Activated T-helper 17 cell treated with anti-CD3 and anti-CD28 coated beads, Interleukin-2, amount 50 U/mL, for 72 hours (primary cell): ENCODE data around the gene ADAMTS14. TPM values are rescaled to one million over a fixed set of nuclear protein-coding genes. Genes with fewer than 3 reads are reported as not detected.

Experiments
- ATAC-seq: fragments of 150-1000 bp; cut with Tn5 transposase; replicated peaks from 2 replicates; pipeline ENCODE4 v1.10.0; 2021; ENCODE audit warnings: mild to moderate bottlenecking, moderate library complexity
- H3K27ac Mint-ChIP-seq: one replicate; pipeline ENCODE4 v1.8.0; 2022; ENCODE audit warnings: mixed read lengths
- H3K27me3 Mint-ChIP-seq: one replicate; pipeline ENCODE4 v1.8.0; 2022; ENCODE audit warnings: mixed read lengths
- H3K36me3 Mint-ChIP-seq: one replicate; pipeline ENCODE4 v1.8.0; 2022; ENCODE audit warnings: low read depth, mild to moderate bottlenecking, mixed read lengths
- H3K4me1 Mint-ChIP-seq: one replicate; pipeline ENCODE4 v1.8.0; 2022; ENCODE audit warnings: mixed read lengths
- H3K4me3 Mint-ChIP-seq: one replicate; pipeline ENCODE4 v1.8.0; 2022; ENCODE audit warnings: mild to moderate bottlenecking, mixed read lengths
- H3K9me3 Mint-ChIP-seq: one replicate; pipeline ENCODE4 v1.8.0; 2022; ENCODE audit warnings: mixed read lengths
- total RNA-seq, 2 donors: library from RNA; stranded (reverse); gene quantifications; one replicate each; pipeline ENCODE4 v1.2.3, GENCODE V29; 2022

The ADAMTS14 gene
- total RNA-seq, 2 donors from 2014 or later, result 0.06 to 0.19 TPM

DNA sequence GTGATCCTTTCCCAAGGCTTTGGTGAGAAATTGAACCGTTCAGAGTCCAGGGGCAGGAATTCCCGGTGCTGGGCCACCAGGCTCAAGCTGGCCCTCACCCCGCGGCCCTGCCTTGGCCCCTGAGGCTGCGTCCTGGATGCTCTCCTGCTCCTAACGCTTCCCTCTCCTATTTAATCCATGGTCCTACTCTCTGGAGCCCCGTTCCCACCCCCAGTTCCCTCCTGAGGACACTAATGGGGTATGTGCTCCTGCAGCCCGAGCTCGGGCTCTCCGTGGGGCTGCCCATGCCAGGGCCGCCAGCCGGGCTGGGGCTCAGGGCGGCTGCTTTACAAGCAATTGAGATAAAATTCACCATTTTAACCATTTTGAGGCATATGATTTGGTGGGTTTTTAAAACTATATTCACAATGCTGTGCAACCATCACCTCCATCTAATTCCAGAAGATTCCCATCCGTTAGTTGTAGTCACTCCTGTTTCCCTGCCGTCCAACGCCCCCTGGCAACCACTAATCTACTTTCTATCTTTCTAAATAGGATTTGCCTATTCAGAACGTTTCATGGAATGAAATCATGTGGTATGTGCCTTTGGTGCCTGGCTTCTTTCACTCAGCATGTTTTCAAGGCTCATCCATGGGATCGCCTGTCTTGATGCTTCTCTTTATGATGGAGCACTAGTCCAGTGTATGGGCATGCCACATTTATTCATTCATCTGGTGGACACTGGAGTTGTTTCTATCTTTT lies 33.0 kb downstream of the ADAMTS14 start:
- Mint-ChIP-seq H3K27me3 (no peaks in the 10 kb centered on the region), H3K4me1 (no peaks in the 10 kb centered on the region), H3K36me3 (no peaks in the 10 kb centered on the region), H3K4me3 (no peak overlapping the region), H3K9me3 (no peaks in the 10 kb centered on the region), H3K27ac (no peak overlapping the region)
- no peak for ATAC-seq

DNA sequence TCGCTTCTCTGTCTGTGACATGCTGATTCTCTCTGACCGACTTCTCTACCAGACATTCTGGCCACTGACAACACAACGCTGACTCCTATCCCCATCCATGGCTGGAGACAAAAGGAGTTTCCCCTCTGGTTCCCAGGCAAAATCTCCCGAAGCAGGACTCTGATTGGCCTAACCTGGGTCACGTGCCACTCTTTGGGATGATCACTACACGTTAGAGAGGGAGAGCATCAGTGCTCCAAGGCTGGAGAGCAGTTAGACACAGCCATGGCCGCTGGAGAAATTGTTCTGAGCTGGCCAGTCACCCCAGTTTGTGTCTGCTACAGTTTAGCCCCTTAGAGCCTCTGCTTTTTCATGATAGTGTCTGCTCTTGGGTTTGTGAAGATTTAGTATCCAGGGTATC lies 38.9 kb downstream of the ADAMTS14 start:
- Mint-ChIP-seq H3K9me3 (no peaks in the 10 kb centered on the region), H3K27me3 (no peaks in the 10 kb centered on the region), H3K4me3 (no peak overlapping the region), H3K4me1 (no peaks in the 10 kb centered on the region), H3K36me3 (no peaks in the 10 kb centered on the region), H3K27ac (no peak overlapping the region)
- no peak for ATAC-seq

DNA sequence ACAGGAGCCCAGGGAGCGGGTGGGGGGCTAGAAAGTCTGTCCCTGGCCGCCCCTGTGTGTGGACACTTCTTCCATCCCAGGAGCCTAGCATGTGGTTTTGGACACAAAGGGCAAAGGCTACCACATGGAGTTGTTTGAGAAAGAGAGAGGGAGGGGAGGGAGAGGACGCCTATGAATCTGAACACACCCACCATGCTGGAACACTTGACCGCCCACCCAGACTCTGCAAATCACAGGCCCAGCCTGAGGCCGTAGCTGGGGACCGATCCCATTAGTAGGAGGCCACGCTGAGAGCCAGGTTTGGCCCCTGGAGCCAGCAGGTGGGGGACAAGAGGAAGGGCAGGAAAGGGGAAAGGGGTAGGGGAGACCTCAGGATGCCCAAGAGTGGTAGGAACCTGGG lies 39.6 kb downstream of the ADAMTS14 start:
- Mint-ChIP-seq H3K36me3 (no peaks in the 10 kb centered on the region), H3K4me1 (no peaks in the 10 kb centered on the region), H3K27ac (no peak overlapping the region), H3K4me3 (no peak overlapping the region), H3K27me3 (no peaks in the 10 kb centered on the region), H3K9me3 (no peaks in the 10 kb centered on the region)
- ATAC-seq, result no peak

DNA sequence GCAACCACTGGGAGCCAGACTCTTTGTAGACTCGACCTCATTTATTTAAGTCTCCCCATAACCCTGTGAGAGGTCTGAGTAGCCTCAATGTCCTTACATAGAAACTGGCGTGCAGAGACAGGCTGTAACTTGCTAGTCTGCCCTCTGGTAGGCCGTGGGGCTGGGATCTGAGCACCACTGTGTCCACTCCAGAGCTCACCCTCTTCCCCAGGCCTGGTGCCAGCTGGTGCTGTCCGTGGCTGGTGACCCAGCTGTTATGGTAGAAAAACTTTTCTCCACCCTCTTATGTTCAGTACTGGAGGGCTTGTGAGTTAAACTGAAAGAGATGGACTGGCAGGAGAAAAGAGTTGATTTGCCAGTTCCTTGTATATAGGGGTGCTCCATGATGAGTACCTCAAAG lies 41.9 kb downstream of the ADAMTS14 start:
- H3K36me3 Mint-ChIP-seq, result no peaks in the 10 kb centered on the region
- no peak for ATAC-seq
- H3K27me3 Mint-ChIP-seq, result no peaks in the 10 kb centered on the region
- H3K9me3 Mint-ChIP-seq, result no peaks in the 10 kb centered on the region
- no peak overlapping the region for H3K4me3 Mint-ChIP-seq
- no peak overlapping the region for H3K27ac Mint-ChIP-seq
- H3K4me1 Mint-ChIP-seq, result no peaks in the 10 kb centered on the region

DNA sequence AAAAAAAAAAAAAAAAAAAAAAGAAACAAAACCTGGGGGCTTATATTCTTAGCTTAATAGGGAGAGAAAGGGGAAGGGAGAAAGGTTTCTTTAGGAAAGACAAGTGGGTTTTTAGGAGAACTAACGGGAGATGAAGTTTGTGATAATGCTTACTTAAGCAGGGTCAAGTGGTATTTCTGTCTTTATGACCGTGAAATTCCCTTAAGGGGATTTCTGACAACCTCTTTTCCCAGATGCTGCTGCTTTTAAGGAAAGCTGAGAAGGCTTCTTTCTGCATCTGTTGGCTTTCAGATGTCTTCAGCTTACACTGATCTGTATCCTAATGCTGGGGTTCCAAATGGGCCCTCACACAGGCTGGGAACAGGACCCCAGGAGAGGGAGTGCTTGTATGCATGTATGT lies 42.6 kb downstream of the ADAMTS14 start:
- peak overlapping the region; percentile 77 for H3K27ac Mint-ChIP-seq
- H3K4me1 Mint-ChIP-seq, result no peaks in the 10 kb centered on the region
- no peak overlapping the region for H3K4me3 Mint-ChIP-seq
- no peaks in the 10 kb centered on the region for H3K27me3 Mint-ChIP-seq
- H3K36me3 Mint-ChIP-seq, result no peaks in the 10 kb centered on the region
- H3K9me3 Mint-ChIP-seq, result no peaks in the 10 kb centered on the region
- no peak for ATAC-seq

DNA sequence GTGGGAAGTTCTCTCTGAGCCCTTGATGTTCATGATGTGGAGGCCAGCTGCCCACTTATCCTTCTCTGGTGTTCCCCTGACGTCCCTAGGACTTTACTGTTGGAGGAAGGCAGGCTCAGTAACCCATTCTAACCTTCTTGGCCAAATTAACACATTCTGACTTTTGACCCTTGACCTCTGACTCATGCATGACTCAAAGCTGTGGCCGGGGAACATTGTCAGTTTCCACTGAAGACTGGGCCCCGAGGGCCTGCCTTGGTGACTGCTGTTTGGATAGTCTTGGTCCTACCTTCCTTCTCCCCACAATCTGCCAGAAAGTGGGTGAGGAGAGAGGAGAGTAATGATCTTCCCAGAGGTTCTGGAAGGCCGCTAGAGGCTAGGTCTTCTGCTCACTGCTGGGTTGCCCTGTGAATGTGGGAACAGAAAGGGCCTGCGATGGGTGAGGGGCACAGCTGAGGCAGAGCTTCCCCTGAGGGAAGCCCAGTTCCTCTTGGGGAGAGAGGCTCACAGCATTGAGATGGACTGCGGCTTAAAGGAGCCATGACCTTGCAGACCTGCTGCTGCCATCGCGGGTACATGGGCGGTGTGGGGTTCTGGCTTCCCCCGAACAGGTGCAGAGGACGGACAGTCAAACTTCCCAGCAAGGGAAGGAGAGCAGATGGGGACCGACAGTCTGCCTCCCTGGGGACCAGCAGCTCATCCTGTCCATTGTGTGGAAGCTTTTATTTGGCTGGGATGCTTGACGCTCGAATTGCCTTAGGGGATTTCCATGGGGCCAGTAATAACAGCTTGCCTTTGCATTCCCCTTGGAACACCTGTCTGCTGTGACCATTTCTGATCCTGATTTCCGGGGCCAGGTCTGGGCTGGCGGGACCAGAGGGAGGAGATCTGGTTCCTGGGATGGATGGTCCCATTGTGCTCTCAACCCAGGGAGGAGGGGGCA lies 43.8 kb downstream of the ADAMTS14 start:
- no peaks in the 10 kb centered on the region for H3K9me3 Mint-ChIP-seq
- no peaks in the 10 kb centered on the region for H3K36me3 Mint-ChIP-seq
- peak; percentile 74 for ATAC-seq
- H3K27ac Mint-ChIP-seq, result peak overlapping the region; percentile 25
- no peaks in the 10 kb centered on the region for H3K4me1 Mint-ChIP-seq
- no peaks in the 10 kb centered on the region for H3K27me3 Mint-ChIP-seq
- H3K4me3 Mint-ChIP-seq, result no peak overlapping the region

DNA sequence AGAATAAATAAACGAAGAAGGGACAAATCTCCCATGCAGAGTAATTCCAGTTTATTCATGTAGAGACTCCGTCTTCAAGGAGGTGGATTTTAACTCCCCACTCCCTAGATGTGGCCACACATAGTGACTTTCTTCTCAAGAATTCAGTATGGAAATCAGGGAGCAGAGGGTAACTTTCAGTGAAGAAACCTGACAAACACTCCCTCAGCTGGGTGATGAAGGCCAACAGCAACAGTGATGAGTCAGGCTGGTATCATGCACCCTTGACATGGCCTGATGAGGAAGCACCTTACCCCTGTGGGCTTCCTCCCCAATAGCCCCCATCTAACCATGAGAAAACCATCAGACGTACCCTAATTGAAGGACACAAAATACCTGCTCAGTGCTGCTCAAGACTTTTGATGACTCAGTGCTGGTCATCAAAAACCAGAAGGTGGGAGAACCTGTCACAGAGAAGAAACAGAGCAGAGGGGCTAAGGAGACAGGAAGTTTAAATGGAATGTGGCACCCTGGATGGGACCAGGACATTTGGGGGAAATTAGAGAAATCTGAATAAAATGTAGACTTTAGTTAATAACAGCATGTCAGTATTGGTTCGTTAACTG lies 50.6 kb downstream of the ADAMTS14 start:
- Mint-ChIP-seq H3K4me3 (no peak overlapping the region), H3K36me3 (no peaks in the 10 kb centered on the region), H3K4me1 (no peaks in the 10 kb centered on the region), H3K27me3 (no peaks in the 10 kb centered on the region), H3K27ac (no peak overlapping the region), H3K9me3 (no peaks in the 10 kb centered on the region)
- no peak for ATAC-seq

DNA sequence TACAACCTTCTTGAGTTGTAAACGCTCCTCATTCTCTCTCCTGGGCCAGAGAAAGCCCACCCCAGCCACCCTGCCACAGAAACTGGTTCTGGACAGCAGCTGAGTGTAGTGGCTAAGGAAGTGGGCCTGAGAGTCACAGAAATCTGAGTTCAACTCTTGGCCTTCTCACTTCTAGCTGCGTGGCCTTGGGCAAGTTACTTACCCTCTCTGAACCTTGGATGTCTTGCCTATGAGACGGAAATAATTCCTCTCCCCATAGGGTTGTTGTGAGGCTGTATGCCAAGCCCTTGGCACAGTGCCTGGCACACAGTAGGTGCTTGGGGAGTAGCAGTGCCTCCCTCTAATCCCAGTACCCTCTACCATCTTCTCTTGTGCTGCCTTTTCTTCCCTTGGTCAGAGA lies 51.5 kb downstream of the ADAMTS14 start:
- no peak for ATAC-seq
- Mint-ChIP-seq H3K4me1 (no peaks in the 10 kb centered on the region), H3K9me3 (no peaks in the 10 kb centered on the region), H3K4me3 (no peak overlapping the region), H3K27ac (no peak overlapping the region), H3K27me3 (no peaks in the 10 kb centered on the region), H3K36me3 (no peaks in the 10 kb centered on the region)

DNA sequence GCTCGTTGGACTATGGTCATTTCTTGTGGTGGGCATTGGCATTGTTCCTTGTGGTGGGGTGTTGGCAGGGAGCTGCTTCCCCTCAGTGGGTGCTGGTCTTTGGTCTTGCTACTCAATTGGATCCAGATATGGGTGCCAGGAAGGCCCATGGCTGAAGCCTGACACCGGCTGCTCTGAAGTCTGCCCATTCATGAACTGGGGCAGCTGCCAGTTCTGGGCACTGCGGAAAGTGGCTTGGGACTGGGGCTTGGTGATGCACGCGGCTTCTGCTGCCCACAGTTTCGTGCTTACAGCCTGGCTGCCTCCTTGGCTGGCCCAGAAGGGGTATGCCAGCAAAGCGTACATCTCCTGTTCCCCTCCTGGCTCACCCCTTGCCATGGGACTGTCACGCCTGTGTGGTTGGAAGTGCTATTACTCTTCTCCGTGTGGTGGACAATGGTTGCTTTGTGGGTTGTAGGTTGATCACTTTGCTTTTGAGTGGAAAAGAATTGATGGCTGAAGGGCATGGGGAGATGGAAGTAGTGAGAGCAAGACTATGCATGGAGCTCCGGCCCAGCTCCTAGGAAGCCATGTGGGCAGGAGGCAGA lies 54.7 kb downstream of the ADAMTS14 start:
- Mint-ChIP-seq H3K36me3 (no peaks in the 10 kb centered on the region), H3K4me3 (no peak overlapping the region), H3K4me1 (no peaks in the 10 kb centered on the region), H3K9me3 (no peaks in the 10 kb centered on the region), H3K27ac (no peak overlapping the region), H3K27me3 (no peaks in the 10 kb centered on the region)
- ATAC-seq, result no peak

DNA sequence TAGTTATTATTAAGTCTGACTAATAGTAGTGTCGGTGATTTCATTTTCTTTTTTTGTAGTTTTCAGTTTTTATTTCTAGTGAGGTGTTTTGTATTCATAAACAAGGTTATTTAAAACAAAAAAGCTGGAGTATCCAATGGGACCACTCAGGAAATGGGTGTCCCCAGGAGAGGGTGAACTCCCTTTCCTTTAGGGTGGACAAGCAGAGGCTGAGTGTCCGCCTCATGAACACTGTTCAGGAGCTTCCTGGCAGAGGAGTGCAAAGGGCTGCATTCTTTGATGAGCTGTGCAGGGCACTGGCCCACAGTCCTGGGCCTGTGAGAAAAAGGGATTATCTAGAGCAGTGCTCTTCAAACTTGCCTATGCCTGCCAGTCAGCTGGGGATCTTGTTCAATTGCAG lies 56.0 kb downstream of the ADAMTS14 start:
- no peak for ATAC-seq
- no peak overlapping the region for H3K4me3 Mint-ChIP-seq
- no peaks in the 10 kb centered on the region for H3K4me1 Mint-ChIP-seq
- H3K27me3 Mint-ChIP-seq, result no peaks in the 10 kb centered on the region
- H3K27ac Mint-ChIP-seq, result no peak overlapping the region
- no peaks in the 10 kb centered on the region for H3K9me3 Mint-ChIP-seq
- no peaks in the 10 kb centered on the region for H3K36me3 Mint-ChIP-seq

DNA sequence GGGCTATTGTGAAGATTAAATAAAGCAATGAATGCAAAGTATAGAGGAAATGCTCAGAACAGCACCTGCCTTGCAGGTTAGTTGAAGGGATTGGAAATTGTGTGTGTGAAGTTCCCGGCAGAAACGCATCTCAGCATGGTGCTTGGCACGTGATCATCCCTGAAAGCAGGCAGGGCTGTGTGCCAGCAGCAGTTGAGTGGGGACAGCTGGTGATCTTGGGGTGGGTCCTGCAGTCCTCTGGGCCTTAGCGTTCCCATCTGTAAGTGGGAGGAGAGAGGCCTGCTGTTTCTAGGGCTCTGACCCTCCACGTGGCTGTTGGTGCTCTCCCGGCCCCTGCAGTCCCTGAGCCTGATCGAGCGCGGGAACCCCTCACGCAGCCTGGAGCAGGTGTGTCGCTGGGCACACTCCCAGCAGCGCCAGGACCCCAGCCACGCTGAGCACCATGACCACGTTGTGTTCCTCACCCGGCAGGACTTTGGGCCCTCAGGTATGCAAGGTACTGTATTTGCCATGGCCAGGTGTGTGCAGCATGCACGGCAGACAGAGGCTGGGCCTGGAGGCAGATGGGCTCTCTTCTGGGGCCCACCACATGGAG lies 57.6 kb downstream of the ADAMTS14 start:
- Mint-ChIP-seq H3K4me3 (no peak overlapping the region), H3K27ac (no peak overlapping the region)

DNA sequence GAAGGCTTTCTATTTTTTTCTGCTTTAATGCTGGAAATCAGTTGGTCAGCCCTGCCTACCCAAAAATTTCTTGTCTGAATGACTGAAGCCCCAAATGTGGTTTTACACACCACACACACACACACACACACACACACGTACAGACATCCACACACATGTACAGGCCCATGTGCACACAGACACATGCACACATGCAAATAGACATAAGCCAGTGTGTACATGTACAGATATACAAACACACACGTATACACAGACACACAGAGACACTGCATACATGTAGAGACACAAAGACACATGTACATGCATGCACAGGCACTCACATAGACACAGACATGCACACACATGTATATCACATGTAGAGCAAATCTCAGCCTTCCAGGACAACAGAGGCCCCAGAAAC lies 58.6 kb downstream of the ADAMTS14 start:
- Mint-ChIP-seq H3K36me3 (no peaks in the 10 kb centered on the region), H3K27me3 (no peaks in the 10 kb centered on the region), H3K27ac (no peak overlapping the region), H3K9me3 (no peaks in the 10 kb centered on the region), H3K4me1 (no peaks in the 10 kb centered on the region), H3K4me3 (no peak overlapping the region)
- no peak for ATAC-seq

More for the DNA sequence above, 57.6 kb downstream of the ADAMTS14 start:
- Mint-ChIP-seq H3K36me3 (no peaks in the 10 kb centered on the region), H3K9me3 (no peaks in the 10 kb centered on the region), H3K27me3 (no peaks in the 10 kb centered on the region), H3K4me1 (no peaks in the 10 kb centered on the region)
- ATAC-seq, result no peak

DNA sequence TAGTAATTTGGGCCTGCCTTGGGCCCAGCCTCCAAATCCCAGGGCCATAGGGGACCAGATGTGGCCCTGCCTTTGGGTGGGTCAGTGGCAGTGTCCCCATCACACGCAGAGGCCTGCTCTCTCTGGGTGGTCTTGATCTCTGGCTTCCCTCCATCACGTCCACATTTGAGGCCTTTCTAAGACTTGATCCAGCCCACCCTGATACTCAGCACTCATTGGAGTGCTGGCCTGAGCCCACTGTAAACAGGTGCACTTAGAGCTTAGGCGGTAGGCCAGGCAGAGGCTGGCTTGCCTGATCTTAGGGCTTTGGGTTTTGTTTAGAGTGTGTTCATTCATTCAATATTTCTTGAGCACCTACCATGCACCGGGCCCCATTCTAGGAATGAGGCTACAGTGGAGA lies 60.3 kb downstream of the ADAMTS14 start:
- Mint-ChIP-seq H3K27me3 (no peaks in the 10 kb centered on the region), H3K36me3 (no peaks in the 10 kb centered on the region), H3K4me3 (no peak overlapping the region), H3K27ac (no peak overlapping the region), H3K9me3 (no peaks in the 10 kb centered on the region), H3K4me1 (no peaks in the 10 kb centered on the region)
- ATAC-seq, result no peak

DNA sequence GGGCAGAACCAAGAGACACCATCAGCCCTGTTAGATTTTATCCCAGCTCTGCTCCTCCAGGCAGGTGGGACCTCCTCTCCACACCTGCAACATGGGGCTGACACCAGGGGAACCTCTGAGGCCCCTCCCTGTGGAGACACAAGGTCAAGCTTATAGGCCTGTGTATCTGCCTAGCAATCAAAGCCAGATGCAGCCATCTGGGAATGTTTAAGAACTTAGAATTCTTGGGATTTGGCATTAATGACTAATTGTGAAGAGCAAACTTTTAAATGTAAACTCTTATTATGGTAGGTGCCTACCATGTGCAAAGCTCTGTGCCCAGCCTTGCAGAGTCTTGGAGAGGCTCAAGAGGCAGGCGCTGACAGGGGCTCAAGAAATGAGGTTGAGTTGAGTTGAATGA lies 60.7 kb downstream of the ADAMTS14 start:
- H3K36me3 Mint-ChIP-seq, result no peaks in the 10 kb centered on the region
- ATAC-seq, result no peak
- H3K4me3 Mint-ChIP-seq, result no peak overlapping the region
- H3K9me3 Mint-ChIP-seq, result no peaks in the 10 kb centered on the region
- no peak overlapping the region for H3K27ac Mint-ChIP-seq
- no peaks in the 10 kb centered on the region for H3K4me1 Mint-ChIP-seq
- no peaks in the 10 kb centered on the region for H3K27me3 Mint-ChIP-seq
